Neural progenitor cell (in vitro differentiated cells): ENCODE data around the gene DSE. TPM values are rescaled to one million over a fixed set of nuclear protein-coding genes. Genes with fewer than 3 reads are reported as not detected.

Source experiments
- DNase-seq: peaks from one replicate; pipeline ENCODE4 v3.0.0-alpha.2; 2016; ENCODE audit warnings: low spot score
- H2AFZ ChIP-seq: fragments of 200-600 bp; sonication (generic); replicated peaks from 2 replicates; pipeline ENCODE4 v1.6.1; 2016; ENCODE audit warnings: antibody characterized with exemption
- H3F3A ChIP-seq: fragments of 200-600 bp; sonication (generic); 2 replicates; pipeline ENCODE4 v1.6.1; 2016; ENCODE audit warnings: antibody characterized with exemption, low read depth
- H3K27ac ChIP-seq: fragments of 200-600 bp; sonication (generic); 2 replicates; pipeline ENCODE4 v1.5.1; 2016; ENCODE audit warnings: mild to moderate bottlenecking
- H3K27me3 ChIP-seq: fragments of 200-600 bp; sonication (generic); 2 replicates; pipeline ENCODE4 v1.6.1; 2016; ENCODE audit warnings: mild to moderate bottlenecking, moderate library complexity
- H3K36me3 ChIP-seq: fragments of 200-600 bp; sonication (generic); 2 replicates; pipeline ENCODE4 v1.5.1; 2016
- H3K4me1 ChIP-seq: fragments of 200-600 bp; sonication (generic); 2 replicates; pipeline ENCODE4 v1.6.1; 2016; ENCODE audit warnings: mixed run types
- H3K4me2 ChIP-seq: fragments of 200-600 bp; sonication (generic); 2 replicates; pipeline ENCODE4 v1.6.1; 2016
- H3K4me3 ChIP-seq: fragments of 200-600 bp; sonication (generic); 2 replicates; pipeline ENCODE4 v1.5.1; 2016
- H3K79me2 ChIP-seq: fragments of 200-600 bp; sonication (generic); 2 replicates; pipeline ENCODE4 v1.6.1; 2016; ENCODE audit warnings: low read depth
- H3K9ac ChIP-seq: fragments of 200-600 bp; sonication (generic); 2 replicates; pipeline ENCODE4 v1.6.1; 2016
- H3K9me3 ChIP-seq: fragments of 200-600 bp; sonication (generic); 2 replicates; pipeline ENCODE4 v1.5.1; 2016; ENCODE audit warnings: low read depth
- H4K20me1 ChIP-seq: fragments of 200-600 bp; sonication (generic); 2 replicates; pipeline ENCODE4 v1.6.1; 2016; ENCODE audit warnings: low read depth
- H3K27ac Mint-ChIP-seq: 3 replicates; pipeline ENCODE4 v1.8.0; 2021; ENCODE audit warnings: mixed read lengths
- H3K27me3 Mint-ChIP-seq: 2 replicates; pipeline ENCODE4 v1.8.0; 2022; ENCODE audit warnings: low read depth, mild to moderate bottlenecking, inconsistent platforms, moderate library complexity, mixed read lengths; ENCODE audit not compliant: insufficient read depth
- H3K36me3 Mint-ChIP-seq: 3 replicates; pipeline ENCODE4 v1.8.0; 2021; ENCODE audit warnings: mixed read lengths
- H3K4me1 Mint-ChIP-seq: 3 replicates; pipeline ENCODE4 v1.8.0; 2021; ENCODE audit warnings: mixed read lengths
- H3K4me3 Mint-ChIP-seq: 3 replicates; pipeline ENCODE4 v1.8.0; 2021; ENCODE audit warnings: mild to moderate bottlenecking, moderate library complexity, mixed read lengths
- H3K9me3 Mint-ChIP-seq: 3 replicates; pipeline ENCODE4 v1.8.0; 2020; ENCODE audit warnings: mixed read lengths
- EZH2 ChIP-seq: fragments of 200-600 bp; sonication (generic); IDR thresholded peaks from 2 replicates; pipeline ENCODE4 v1.6.1; 2017; ENCODE audit warnings: antibody characterized with exemption, mild to moderate bottlenecking, moderate library complexity
- EZH2phosphoT487 ChIP-seq: fragments of 200-600 bp; sonication (generic); IDR thresholded peaks from 2 replicates; pipeline ENCODE4 v1.6.1; 2017; ENCODE audit warnings: antibody characterized with exemption
- total RNA-seq: library from RNA; depleted of rRNA; stranded (reverse); fragments of >200 nt; gene quantifications from 2 replicates; pipeline ENCODE4 v1.2.3, GENCODE V29; 2015; ENCODE audit warnings: low replicate concordance
- TF ChIP-seq, protein P1 (sequence below): fragments of 200-600 bp; sonication (generic); IDR thresholded peaks from 2 replicates; pipeline ENCODE4 v1.5.1; 2017; ENCODE audit warnings: antibody characterized with exemption, mild to moderate bottlenecking

DSE gene
- total RNA-seq, 1 donor from 2014 or later, result 43.7 TPM

- H3K4me2 ChIP-seq, result no peak overlapping the region
- H3K9ac ChIP-seq, result no peak overlapping the region
- Mint-ChIP-seq H3K4me3 (no peak overlapping the region), H3K4me1 (peaks cover 26% of the 10 kb centered on the region), H3K36me3 (peaks cover 14% of the 10 kb centered on the region), H3K9me3 (peaks cover 5% of the 10 kb centered on the region), H3K27ac (no peak overlapping the region), H3K27me3 (peaks cover 2% of the 10 kb centered on the region)
- H3K4me3 ChIP-seq, result no peak overlapping the region
- H2AFZ ChIP-seq, result no peak overlapping the region
- no peaks in the 10 kb centered on the region for H3K79me2 ChIP-seq
- no peaks in the 10 kb centered on the region for H3K27me3 ChIP-seq
- TF ChIP-seq EZH2phosphoT487 (no peak), EZH2 (no peak)
- TF ChIP-seq, protein P1, sequence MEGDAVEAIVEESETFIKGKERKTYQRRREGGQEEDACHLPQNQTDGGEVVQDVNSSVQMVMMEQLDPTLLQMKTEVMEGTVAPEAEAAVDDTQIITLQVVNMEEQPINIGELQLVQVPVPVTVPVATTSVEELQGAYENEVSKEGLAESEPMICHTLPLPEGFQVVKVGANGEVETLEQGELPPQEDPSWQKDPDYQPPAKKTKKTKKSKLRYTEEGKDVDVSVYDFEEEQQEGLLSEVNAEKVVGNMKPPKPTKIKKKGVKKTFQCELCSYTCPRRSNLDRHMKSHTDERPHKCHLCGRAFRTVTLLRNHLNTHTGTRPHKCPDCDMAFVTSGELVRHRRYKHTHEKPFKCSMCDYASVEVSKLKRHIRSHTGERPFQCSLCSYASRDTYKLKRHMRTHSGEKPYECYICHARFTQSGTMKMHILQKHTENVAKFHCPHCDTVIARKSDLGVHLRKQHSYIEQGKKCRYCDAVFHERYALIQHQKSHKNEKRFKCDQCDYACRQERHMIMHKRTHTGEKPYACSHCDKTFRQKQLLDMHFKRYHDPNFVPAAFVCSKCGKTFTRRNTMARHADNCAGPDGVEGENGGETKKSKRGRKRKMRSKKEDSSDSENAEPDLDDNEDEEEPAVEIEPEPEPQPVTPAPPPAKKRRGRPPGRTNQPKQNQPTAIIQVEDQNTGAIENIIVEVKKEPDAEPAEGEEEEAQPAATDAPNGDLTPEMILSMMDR, result no peak
- H3K4me1 ChIP-seq, result peaks cover 10% of the 10 kb centered on the region
- H3F3A ChIP-seq, result no peaks in the 10 kb centered on the region
- no peaks in the 10 kb centered on the region for H4K20me1 ChIP-seq
- no peaks in the 10 kb centered on the region for H3K36me3 ChIP-seq
- no peak for DNase-seq
- no peaks in the 10 kb centered on the region for H3K9me3 ChIP-seq
- H3K27ac ChIP-seq, result no peak overlapping the region
Observed at GRCh38 chr6:116397914-116398313, 27.2 kb downstream of the DSE start.

DNA sequence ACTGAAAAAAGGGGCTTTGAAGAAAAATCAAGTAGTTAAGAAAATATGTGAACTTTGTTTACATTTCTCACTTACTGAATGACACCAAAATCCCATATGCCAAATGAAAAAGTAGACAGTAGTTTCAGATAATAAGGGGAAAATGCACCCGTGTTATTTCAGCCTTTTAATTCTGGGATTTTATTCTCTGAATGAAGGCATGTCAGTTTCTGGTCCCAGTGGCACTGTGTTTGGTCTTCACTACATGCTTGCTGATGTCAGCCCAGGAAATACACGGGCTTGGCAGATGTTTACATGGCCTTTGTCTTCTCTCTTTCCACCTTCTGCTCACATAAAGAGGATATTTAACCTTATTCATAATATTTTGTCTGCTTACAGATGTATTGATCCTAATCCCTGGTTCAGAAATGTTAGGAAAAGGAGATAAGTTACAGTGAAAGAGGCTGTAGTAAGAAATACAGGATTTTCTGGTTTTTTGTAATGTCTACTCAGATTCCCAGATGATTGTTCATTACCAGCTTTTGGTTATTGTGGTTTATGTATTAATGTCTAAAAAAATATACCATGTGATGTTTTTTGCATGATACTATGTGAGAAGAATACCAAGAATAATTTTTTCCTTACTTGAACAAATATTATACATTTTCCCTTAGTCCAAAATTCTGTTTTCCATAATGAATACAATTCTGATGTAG lies 27.7 kb downstream of the DSE start:
- H4K20me1 ChIP-seq, result no peaks in the 10 kb centered on the region
- H3K9ac ChIP-seq, result no peak overlapping the region
- no peaks in the 10 kb centered on the region for H3K9me3 ChIP-seq
- no peak overlapping the region for H2AFZ ChIP-seq
- Mint-ChIP-seq H3K27ac (no peak overlapping the region), H3K4me1 (peaks cover 26% of the 10 kb centered on the region), H3K27me3 (peaks cover 2% of the 10 kb centered on the region), H3K36me3 (peaks cover 15% of the 10 kb centered on the region), H3K9me3 (peaks cover 5% of the 10 kb centered on the region), H3K4me3 (no peak overlapping the region)
- peaks cover 10% of the 10 kb centered on the region for H3K4me1 ChIP-seq
- TF ChIP-seq EZH2, result no peak
- TF ChIP-seq, protein P1, result no peak
- H3K27me3 ChIP-seq, result no peaks in the 10 kb centered on the region
- no peaks in the 10 kb centered on the region for H3F3A ChIP-seq
- no peaks in the 10 kb centered on the region for H3K79me2 ChIP-seq
- no peak overlapping the region for H3K27ac ChIP-seq
- no peak for DNase-seq
- no peaks in the 10 kb centered on the region for H3K36me3 ChIP-seq
- H3K4me3 ChIP-seq, result no peak overlapping the region
- no peak overlapping the region for H3K4me2 ChIP-seq

DNA sequence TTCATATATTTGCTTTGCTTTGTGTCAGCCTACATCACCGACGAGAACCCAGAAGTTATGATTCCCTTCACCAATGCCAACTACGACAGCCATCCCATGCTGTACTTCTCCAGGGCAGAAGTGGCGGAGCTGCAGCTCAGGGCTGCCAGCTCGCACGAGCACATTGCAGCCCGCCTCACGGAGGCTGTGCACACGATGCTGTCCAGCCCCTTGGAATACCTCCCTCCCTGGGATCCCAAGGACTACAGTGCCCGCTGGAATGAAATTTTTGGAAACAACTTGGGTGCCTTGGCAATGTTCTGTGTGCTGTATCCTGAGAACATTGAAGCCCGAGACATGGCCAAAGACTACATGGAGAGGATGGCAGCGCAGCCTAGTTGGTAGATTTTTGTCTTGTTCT lies 28.5 kb downstream of the DSE start:
- Mint-ChIP-seq H3K36me3 (peaks cover 19% of the 10 kb centered on the region), H3K27ac (no peak overlapping the region), H3K9me3 (peaks cover 5% of the 10 kb centered on the region), H3K4me1 (peaks cover 29% of the 10 kb centered on the region), H3K4me3 (no peak overlapping the region), H3K27me3 (peaks cover 2% of the 10 kb centered on the region)
- Histone ChIP-seq H3K4me1 (peaks cover 10% of the 10 kb centered on the region), H2AFZ (no peak overlapping the region), H3K9me3 (no peaks in the 10 kb centered on the region), H4K20me1 (no peaks in the 10 kb centered on the region), H3K4me3 (no peak overlapping the region), H3K4me2 (no peak overlapping the region), H3K27me3 (no peaks in the 10 kb centered on the region), H3K79me2 (no peaks in the 10 kb centered on the region), H3K36me3 (no peaks in the 10 kb centered on the region), H3K9ac (no peak overlapping the region), H3K27ac (no peak overlapping the region), H3F3A (peaks cover 5% of the 10 kb centered on the region)
- DNase-seq, result no peak
- TF ChIP-seq, protein P1, result no peak
- TF ChIP-seq EZH2phosphoT487, result no peak
- no peak for TF ChIP-seq EZH2
